ENCODE data around the gene ABCC5.

DNA sequence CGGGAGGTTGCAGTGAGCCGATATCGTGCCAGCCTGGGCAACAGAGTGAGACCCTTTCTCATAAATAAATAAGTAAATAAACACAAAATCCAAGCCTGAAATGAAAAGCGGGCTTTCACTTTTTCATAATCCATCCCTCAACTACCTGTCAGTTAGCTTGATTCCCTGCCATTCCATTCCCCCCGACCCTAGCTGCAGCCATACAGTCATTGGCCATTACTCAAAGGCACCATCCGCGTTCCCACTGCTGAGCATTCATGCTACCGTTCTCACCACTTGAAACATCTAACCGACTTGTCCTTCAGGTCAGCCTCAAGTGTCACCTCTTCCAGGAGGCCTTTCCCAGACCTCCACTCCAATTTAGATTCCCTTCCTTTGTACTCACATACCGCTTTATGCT, 131.9 kb downstream of the ABCC5 start:
- no peak for TF ChIP-seq EZH2 (IDR thresholded peaks at IDR 0.05)
- no peak for TF ChIP-seq POLR2AphosphoS5 (IDR thresholded peaks at IDR 0.05; ENCODE audit: borderline replicate concordance, low read depth, low read length)

Measured in SK-N-MC (cell line).